ENCODE data around the gene ETHE1.
"Not testable (repeated sequence)": the region's sequence is repeated elsewhere in the genome, so short reads cannot be mapped to it uniquely, and the experiment has no call there.

The ETHE1 gene

GRCh38 chr19:43523696-43524095 is 3.3 kb downstream of the ETHE1 start:
- DNase-seq (ENCODE audit: low read depth) = not testable (repeated sequence)

- DNase-seq (ENCODE audit: low read depth) = no peak
These were observed 4.1 kb downstream of the ETHE1 start for GRCh38 chr19:43522929-43523328.

- peak; percentile 78 for DNase-seq (ENCODE audit: low read depth)
These were observed 7.4 kb downstream of the ETHE1 start for GRCh38 chr19:43519436-43520088.

- no peak for DNase-seq (ENCODE audit: low read depth)
These were observed 8.9 kb downstream of the ETHE1 start for GRCh38 chr19:43518051-43518450.

- not testable (repeated sequence) for DNase-seq (ENCODE audit: low read depth)
These were observed 14.6 kb downstream of the ETHE1 start for GRCh38 chr19:43512399-43512798.

- DNase-seq (ENCODE audit: low read depth) = no peak
These were observed 15.7 kb downstream of the ETHE1 start for GRCh38 chr19:43511324-43511723.

GRCh38 chr19:43510713-43511112 is 16.3 kb downstream of the ETHE1 start:
- no peak for DNase-seq (ENCODE audit: low read depth)

- no peak for DNase-seq (ENCODE audit: low read depth)
These were observed 19.1 kb downstream of the ETHE1 start for GRCh38 chr19:43507880-43508279.

GRCh38 chr19:43506629-43507028 is 20.4 kb downstream of the ETHE1 start:
- no peak for DNase-seq (ENCODE audit: low read depth)

- DNase-seq (ENCODE audit: low read depth) = no peak
These were observed 21.1 kb downstream of the ETHE1 start for GRCh38 chr19:43505941-43506340.

GRCh38 chr19:43505186-43505456 is 21.9 kb downstream of the ETHE1 start:
- no peak for DNase-seq (ENCODE audit: low read depth)

GRCh38 chr19:43504426-43505185 is 22.4 kb downstream of the ETHE1 start, which contains the start of gene PHLDB3:
Gene PHLDB3, minus strand, starts transcription at chr19:43504746. Its CDS starts 628 bp downstream, at chr19:43504118.
- no peak for DNase-seq (ENCODE audit: low read depth)

- peak; percentile 37 for DNase-seq (ENCODE audit: low read depth)
These were observed 23.2 kb downstream of the ETHE1 start for GRCh38 chr19:43503501-43504425.

- no peak for DNase-seq (ENCODE audit: low read depth)
These were observed 24.5 kb downstream of the ETHE1 start for GRCh38 chr19:43502419-43502976.

- DNase-seq (ENCODE audit: low read depth) = no peak
These were observed 25.2 kb downstream of the ETHE1 start for GRCh38 chr19:43501661-43502418.

- DNase-seq (ENCODE audit: low read depth) = no peak
These were observed 28.0 kb downstream of the ETHE1 start for GRCh38 chr19:43499042-43499441.

GRCh38 chr19:43498233-43498842 is 28.7 kb downstream of the ETHE1 start:
- no peak for DNase-seq (ENCODE audit: low read depth)

GRCh38 chr19:43496960-43497359 is 30.0 kb downstream of the ETHE1 start:
- no peak for DNase-seq (ENCODE audit: low read depth)

GRCh38 chr19:43495082-43495481 is 31.9 kb downstream of the ETHE1 start:
- DNase-seq (ENCODE audit: low read depth) = no peak

- DNase-seq (ENCODE audit: low read depth) = no peak
These were observed 36.2 kb downstream of the ETHE1 start for GRCh38 chr19:43490759-43491158.

GRCh38 chr19:43489979-43490599 is 36.9 kb downstream of the ETHE1 start:
- DNase-seq (ENCODE audit: low read depth) = no peak
